UCSD-AML1 (cell line): ENCODE data around the gene DEDD2.

ENCODE experiments used
- DNase-seq: peaks from one replicate; lab custom pipeline; 2025; ENCODE audit not compliant: unreplicated experiment; lab: John Stamatoyannopoulos, UW

DEDD2 gene

DNA sequence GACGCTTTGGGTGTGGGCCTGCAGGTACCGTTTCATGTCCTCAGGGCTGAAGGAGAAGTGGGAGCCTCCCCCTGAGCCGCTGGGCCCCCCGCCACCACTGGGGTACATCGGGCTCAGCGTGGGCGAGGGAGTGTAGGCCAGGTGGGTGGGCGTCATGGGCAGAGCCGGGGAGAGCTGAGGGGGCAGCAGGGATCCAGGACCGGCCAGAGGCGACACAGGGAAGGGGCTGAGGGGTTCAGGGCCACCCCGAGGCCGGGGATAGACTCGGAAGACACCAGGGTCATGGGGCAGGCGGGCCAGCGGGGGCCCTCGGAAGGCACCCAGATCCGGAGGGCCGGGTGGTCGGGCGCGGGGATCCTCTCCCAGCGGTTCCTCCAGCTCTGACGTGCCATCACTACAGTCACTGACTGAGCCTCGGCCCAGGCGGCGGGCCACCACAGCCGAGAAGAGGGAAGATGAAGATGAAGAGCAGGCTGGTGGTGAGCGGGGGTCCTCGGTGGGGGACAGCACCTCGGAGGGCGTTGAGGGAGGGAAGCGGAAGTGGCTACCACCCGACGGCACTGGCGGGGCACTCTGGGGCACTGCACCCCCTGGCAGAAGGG is 31.8 kb upstream of the DEDD2 start:
- DNase-seq: no peak

GRCh38 chr19:42248270-42249148 is 31.0 kb upstream of the DEDD2 start:
- no peak for DNase-seq

DNA sequence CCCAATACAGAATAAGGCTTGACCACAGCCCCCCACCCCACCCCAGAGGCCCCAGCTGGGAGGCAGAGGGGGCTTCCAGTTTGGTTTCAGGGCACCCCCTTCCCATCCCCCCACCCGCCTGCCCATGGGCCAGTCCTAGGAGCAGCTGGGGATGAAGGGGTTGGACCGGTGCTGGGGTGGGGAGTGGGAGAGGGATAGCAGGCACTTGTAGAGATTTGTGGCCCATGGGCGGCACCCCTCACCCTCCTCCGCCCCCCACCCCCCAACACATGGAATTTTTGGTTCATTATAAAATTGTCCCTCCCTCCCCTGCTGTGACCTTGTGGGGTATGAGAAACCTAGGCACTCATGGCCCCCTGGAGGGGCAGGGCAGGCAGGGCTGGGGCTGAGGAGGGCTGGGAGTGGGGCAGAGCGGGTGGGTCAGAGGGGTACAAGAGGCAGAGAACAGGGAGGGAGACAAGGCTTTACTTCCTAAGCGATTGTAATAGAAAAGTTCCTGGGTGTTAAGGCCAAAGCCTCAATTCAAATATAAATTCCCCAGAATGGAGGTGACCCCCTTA is 30.2 kb upstream of the DEDD2 start:
- DNase-seq: no peak

DNA sequence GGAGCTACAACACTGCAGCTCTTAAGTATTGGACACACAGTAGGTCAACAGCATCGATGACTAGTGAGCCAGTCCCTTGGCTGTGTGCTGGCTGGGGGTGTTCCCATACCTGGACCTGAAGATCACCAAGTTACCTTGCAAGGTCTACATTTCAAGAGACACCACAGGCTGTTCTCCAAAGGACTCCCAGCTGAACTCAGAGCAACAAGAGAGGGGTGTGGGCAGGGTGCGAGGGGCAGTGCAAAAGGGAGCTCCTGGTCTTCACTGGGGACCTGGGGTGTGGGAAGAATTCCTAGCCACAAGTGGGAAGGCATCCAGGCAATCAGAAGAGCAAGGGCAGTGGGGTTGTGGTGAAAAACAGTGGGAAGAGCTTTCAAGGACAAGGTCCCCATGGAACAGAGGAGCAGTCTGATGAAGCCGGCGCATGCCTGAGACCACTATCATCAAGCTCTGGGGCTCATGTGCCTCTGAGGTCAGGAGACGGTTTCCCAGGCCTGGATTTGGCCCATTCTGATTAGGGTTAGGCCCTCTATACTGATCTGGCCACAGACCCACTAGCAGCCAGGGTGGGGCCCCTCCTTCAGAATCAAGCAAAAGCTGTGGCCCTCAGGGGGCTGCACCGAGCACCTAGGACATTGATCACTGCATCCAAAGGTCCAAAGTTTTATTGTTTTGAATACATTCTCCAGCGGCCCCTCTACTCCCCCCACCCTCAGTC is 29.6 kb upstream of the DEDD2 start:
- no peak for DNase-seq

- peak; percentile 31 for DNase-seq
Measured at GRCh38 chr19:42246143-42246921, 28.9 kb upstream of the DEDD2 start.

DNA sequence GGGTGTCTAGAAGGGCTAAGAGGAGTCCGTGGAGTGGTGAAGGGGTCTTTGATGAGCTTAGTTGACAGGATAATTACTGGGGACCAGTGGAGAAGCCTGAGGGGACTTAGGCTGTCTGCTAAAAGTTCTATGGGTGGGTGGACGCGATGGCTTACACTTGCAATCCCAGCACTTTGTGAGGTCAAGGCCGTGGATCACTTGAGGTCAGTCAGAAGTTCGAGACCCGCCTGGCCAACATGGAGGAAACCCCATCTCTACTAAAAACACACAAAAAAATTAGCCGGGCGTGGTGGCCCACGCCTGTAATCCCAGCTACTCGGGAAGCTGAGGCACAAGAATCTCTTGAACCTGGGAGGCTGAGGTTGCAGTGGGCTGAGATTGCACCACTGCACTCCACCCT is 27.8 kb upstream of the DEDD2 start:
- DNase-seq: no peak

GRCh38 chr19:42244347-42245220 is 27.1 kb upstream of the DEDD2 start:
- peak; percentile 94 for DNase-seq

- peak; percentile 100 for DNase-seq
Measured at GRCh38 chr19:42242512-42243409, 25.3 kb upstream of the DEDD2 start, which contains the start of gene GSK3A. TSS of gene GSK3A (minus strand) at chr19:42242602. CDS start at chr19:42242465, 137 bp downstream.

DNA sequence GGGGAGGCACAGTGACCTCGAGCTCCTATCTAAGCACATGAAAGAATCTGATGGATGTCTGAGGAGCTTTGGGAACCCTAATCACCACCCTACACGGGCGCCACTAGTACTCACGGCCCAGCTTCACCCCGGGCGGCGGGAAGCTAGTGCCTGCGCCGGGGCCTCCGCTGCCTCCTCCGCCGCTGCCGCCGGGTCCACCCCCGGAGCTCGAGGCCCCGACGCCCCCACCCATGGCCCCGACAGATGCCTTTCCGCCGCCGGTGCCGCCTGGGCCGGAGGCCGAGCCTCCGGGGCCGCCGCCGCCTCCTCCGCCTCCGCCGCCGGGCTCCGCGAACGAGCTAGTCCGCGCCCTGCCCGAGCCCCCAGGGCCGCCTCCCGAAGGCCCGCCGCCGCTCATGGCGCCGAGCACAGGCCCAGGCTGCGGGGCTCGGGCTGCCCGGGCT is 24.6 kb upstream of the DEDD2 start:
- DNase-seq: no peak

DNA sequence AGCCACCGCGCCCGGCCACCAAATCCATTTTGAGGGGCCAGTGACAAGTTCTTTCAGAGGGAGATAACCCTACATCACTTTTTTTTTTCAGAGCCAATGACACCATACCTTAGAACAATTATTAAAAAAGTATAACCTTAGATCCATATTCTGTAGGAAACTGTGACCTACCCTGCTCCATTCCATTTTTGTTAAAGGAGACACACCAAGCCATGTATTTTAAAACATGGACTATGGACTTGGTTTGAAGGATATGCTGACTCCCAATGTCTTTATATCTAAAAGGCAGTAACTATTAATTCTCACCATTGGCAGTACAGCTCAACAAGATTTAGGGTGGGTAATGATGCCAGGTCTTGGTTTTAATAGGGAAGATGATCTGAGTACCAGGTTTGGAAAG is 23.8 kb upstream of the DEDD2 start:
- no peak for DNase-seq

DNA sequence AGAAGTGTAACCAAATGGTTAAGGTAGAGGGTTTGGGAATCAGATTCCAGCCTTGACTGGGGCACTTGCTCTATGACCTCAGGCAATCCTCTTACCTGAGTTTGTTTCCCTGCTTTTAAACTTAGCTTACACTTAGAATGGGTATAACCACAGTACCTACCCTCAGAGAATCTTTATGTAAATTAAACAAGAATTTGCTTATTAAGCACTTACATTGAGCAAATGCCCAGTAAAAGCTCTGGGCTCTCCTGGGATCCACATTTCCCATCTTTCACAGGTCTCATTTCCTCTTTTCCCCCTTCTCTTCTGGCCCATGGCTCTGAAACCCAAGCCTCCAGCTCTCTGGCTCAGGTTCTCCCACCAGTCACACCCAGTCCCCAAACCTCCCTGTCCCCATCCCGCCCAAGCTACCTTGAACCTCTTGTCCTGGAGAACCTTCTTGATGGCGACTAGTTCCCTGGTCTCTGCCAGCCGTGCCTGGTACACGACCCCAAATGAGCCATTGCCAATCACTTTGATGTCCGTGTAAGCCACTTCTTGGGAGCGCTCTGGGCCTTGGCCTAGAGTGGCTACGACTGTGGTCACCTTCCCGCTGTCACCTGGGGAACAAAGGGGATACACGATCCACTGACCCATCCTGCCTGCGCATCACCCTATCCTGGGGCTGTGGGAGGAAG is 22.2 kb upstream of the DEDD2 start:
- DNase-seq: no peak

GRCh38 chr19:42235181-42235580 is 17.7 kb upstream of the DEDD2 start:
- DNase-seq: no peak

DNA sequence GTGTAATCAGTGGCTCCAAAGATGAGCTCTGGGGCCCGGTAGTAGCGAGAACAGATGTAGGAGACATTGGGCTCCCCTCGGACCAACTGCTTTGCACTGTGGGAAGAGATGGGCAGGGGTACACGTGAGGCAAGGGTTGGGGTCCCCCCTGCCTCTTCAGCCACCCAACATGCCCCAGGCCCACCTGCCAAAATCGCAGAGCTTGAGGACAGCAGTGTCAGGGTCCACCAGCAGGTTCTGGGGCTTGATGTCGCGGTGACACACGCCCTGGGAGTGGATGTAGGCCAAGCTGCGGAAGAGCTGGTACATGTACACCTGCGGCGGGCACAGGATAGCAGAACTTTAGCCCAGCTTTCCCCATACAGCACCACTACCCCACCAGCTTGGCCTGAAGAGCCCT is 16.9 kb upstream of the DEDD2 start:
- DNase-seq: no peak

DNA sequence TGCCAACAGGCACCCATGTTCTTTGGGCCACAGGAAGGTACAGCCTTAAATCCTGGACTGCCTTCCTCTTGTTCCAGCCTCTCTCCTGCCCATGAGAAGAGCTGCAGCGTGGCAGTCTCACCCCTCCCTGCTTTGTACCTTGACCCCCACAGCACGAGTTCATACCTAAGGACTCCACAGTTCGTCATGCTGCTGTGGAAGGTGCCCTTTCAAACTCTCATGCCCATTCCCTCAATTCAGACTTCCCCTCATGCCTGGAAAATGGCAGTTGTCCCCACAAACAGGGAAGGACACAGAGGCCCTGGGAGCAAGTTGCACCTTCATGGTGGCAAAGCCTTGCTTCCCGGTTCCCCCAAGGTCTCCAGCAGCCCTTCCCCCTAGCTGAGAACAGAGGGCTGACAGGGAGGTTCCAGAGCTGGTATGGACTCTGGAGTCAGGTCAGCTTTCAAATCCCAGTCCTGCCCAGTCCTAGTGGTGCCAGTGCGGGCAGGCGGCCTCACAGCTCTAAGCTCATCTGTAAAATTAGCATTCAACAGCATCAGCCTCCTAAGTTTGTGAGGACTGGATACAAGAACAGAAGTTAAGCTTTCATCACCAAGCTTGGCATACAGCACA is 16.3 kb upstream of the DEDD2 start:
- DNase-seq: no peak

DNA sequence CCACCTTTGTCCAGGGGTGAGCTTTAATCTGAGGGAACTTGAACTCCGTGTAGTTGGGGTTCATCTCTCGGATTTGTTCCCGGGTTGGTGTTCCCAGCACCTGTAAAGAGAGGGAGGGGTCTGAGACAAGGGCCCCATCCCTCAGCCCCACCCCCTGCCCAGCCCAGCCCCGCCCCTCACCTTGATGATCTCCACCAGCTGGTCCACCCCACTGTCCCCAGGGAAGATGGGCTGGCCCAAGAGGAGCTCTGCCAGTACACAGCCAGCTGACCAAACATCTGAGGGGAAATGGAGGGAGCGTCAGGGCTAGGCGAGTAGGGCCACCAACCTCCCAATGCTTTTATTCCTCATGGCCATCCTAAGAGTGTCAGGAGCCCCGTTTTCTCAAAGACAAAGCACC is 15.6 kb upstream of the DEDD2 start:
- no peak for DNase-seq

GRCh38 chr19:42232435-42232834 is 15.0 kb upstream of the DEDD2 start:
- DNase-seq: no peak

GRCh38 chr19:42230571-42230970 is 13.1 kb upstream of the DEDD2 start:
- DNase-seq: no peak

- no peak for DNase-seq
Measured at GRCh38 chr19:42229855-42230351, 12.4 kb upstream of the DEDD2 start.
